Tibial nerve (tissue), 4 donors: ENCODE data around the gene AFAP1L1. TPM values are rescaled to one million over a fixed set of nuclear protein-coding genes. Genes with fewer than 3 reads are reported as not detected.

Source experiments
- DNase-seq, 2 donors: peaks; one replicate each; pipeline ENCODE4 v3.0.0-alpha.2; 2019; ENCODE audit warnings: low spot score in 2 of 2
- H3K27ac ChIP-seq, 4 donors: fragments of 200-600 bp; sonication (generic) in 3 of 4; one replicate each; pipeline ENCODE4 v1.5.1; 2017 to 2019; ENCODE audit warnings: mild to moderate bottlenecking in 1 of 4
- H3K27me3 ChIP-seq, 2 donors: fragments of 200-600 bp; sonication (generic) in 1 of 2; one replicate each; pipeline versions ENCODE4 v1.5.1 to v1.6.0; 2017 to 2019
- H3K36me3 ChIP-seq, 3 donors: fragments of 200-600 bp; sonication (generic); one replicate each; pipeline ENCODE4 v1.5.1; 2018 to 2019
- H3K4me1 ChIP-seq, 4 donors: fragments of 200-600 bp; sonication (generic) in 3 of 4; one replicate each; pipeline ENCODE4 v1.5.1; 2017 to 2019
- H3K4me3 ChIP-seq, 4 donors: fragments of 200-600 bp; sonication (generic) in 3 of 4; one replicate each; pipeline ENCODE4 v1.5.1; 2017 to 2019; ENCODE audit warnings: mild to moderate bottlenecking in 1 of 4, moderate library complexity in 1 of 4
- H3K9me3 ChIP-seq, 4 donors: fragments of 200-600 bp; sonication (generic) in 3 of 4; one replicate each; pipeline ENCODE4 v1.5.1; 2017 to 2019
- CTCF ChIP-seq, 5 experiments: fragments of 200-600 bp in 3 of 5; fragments of 450-650 bp in 2 of 5; sonication (generic) in 3 of 5; IDR thresholded peaks; one replicate each; pipeline ENCODE4 v1.5.1; 2016 to 2019; ENCODE audit warnings: antibody characterized with exemption in 5 of 5, mild to moderate bottlenecking in 3 of 5, moderate library complexity in 2 of 5
- EP300 ChIP-seq, 2 donors: sonication (generic); formaldehyde crosslinking; IDR thresholded peaks; one replicate each; pipeline ENCODE4 v1.6.1; 2017; ENCODE audit warnings: antibody characterized with exemption in 2 of 2, mild to moderate bottlenecking in 1 of 2
- POLR2A ChIP-seq, 2 donors: fragments of 450-650 bp; IDR thresholded peaks; one replicate each; pipeline ENCODE4 v1.6.1; 2017; ENCODE audit warnings: antibody characterized with exemption in 2 of 2, mild to moderate bottlenecking in 2 of 2, moderate library complexity in 2 of 2
- WGBS, 2 donors: methylation state at CpG; one replicate each; pipeline ENCODE4 v1.1.5; 2018; 5-methylcytosine and 5-hydroxymethylcytosine counted together
- total RNA-seq, 4 donors: library from RNA; depleted of rRNA; stranded (reverse); fragments of >200 nt; gene quantifications; one replicate each; pipeline ENCODE4 v1.1.0, GENCODE V29; 2016

AFAP1L1 gene
- total RNA-seq, 4 donors from 2014 or later, result 40.8 to 93.5 (median 91.6) TPM

- TF ChIP-seq EP300 (IDR thresholded peaks at IDR 0.05), result no peak
- no peak for TF ChIP-seq CTCF (IDR thresholded peaks at IDR 0.05)
- no peaks in the 10 kb centered on the region for H3K27me3 ChIP-seq
- no peak overlapping the region for H3K4me3 ChIP-seq
- H3K27ac ChIP-seq, result no peak overlapping the region
- H3K4me1 ChIP-seq, result no peaks in the 10 kb centered on the region
- no peak for DNase-seq
- WGBS, 2 donors, result 93 to 96% methylated on average over 8 of the region's 8 CpGs
- no peaks in the 10 kb centered on the region for H3K9me3 ChIP-seq
- H3K36me3 ChIP-seq, result peaks cover 0 to 100% (median 0%) of the 10 kb centered on the region in 3 donors
Measured at GRCh38 chr5:149247726-149248125, 23.9 kb upstream of the AFAP1L1 start.

- DNase-seq, result no peak
- Histone ChIP-seq H3K4me1 (no peaks in the 10 kb centered on the region), H3K27ac (no peak overlapping the region), H3K9me3 (no peaks in the 10 kb centered on the region), H3K36me3 (peaks cover 0 to 92% (median 0%) of the 10 kb centered on the region in 3 donors), H3K27me3 (no peaks in the 10 kb centered on the region), H3K4me3 (no peak overlapping the region)
- no peak for TF ChIP-seq CTCF (IDR thresholded peaks at IDR 0.05)
- 78 to 85% methylated on average over 4 of the region's 4 CpGs for WGBS, 2 donors
Measured at GRCh38 chr5:149251546-149251945, 20.1 kb upstream of the AFAP1L1 start.

- Histone ChIP-seq H3K4me1 (no peaks in the 10 kb centered on the region), H3K27ac (no peak overlapping the region), H3K4me3 (no peak overlapping the region), H3K36me3 (peaks cover 0 to 76% (median 0%) of the 10 kb centered on the region in 3 donors), H3K9me3 (no peaks in the 10 kb centered on the region), H3K27me3 (no peaks in the 10 kb centered on the region)
- WGBS, 2 donors, result 52 to 67% methylated on average over 3 of the region's 3 CpGs
- TF ChIP-seq POLR2A (IDR thresholded peaks at IDR 0.05) (no peak), EP300 (IDR thresholded peaks at IDR 0.05) (no peak), CTCF (IDR thresholded peaks at IDR 0.05) (no peak)
- DNase-seq, result no peak
Measured at GRCh38 chr5:149254506-149254905, 17.2 kb upstream of the AFAP1L1 start.

- H3K4me1 ChIP-seq, result no peaks in the 10 kb centered on the region
- H3K4me3 ChIP-seq, result no peak overlapping the region
- no peak overlapping the region for H3K27ac ChIP-seq
- no peaks in the 10 kb centered on the region for H3K9me3 ChIP-seq
- peaks cover 0 to 56% (median 0%) of the 10 kb centered on the region in 3 donors for H3K36me3 ChIP-seq
- no peaks in the 10 kb centered on the region for H3K27me3 ChIP-seq
- TF ChIP-seq POLR2A (IDR thresholded peaks at IDR 0.05) (no peak), EP300 (IDR thresholded peaks at IDR 0.05) (no peak), CTCF (IDR thresholded peaks at IDR 0.05) (no peak)
- DNase-seq, result no peak
Measured at GRCh38 chr5:149256451-149256850, 15.2 kb upstream of the AFAP1L1 start.

GRCh38 chr5:149257131-149257530 lies 14.5 kb upstream of the AFAP1L1 start:
- Histone ChIP-seq H3K9me3 (no peaks in the 10 kb centered on the region), H3K27ac (no peak overlapping the region), H3K27me3 (no peaks in the 10 kb centered on the region), H3K4me3 (no peak overlapping the region), H3K4me1 (no peaks in the 10 kb centered on the region), H3K36me3 (peaks cover 0 to 50% (median 0%) of the 10 kb centered on the region in 3 donors)
- WGBS, 2 donors, result 58 to 59% methylated on average over 1 of the region's 1 CpG
- DNase-seq, result no peak
- no peak for TF ChIP-seq POLR2A (IDR thresholded peaks at IDR 0.05)
- no peak for TF ChIP-seq CTCF (IDR thresholded peaks at IDR 0.05)
- TF ChIP-seq EP300 (IDR thresholded peaks at IDR 0.05), result no peak
